GM19468 (cell line): ENCODE data around the gene PPP1CA.
"Not testable (repeated sequence)": the region's sequence is repeated elsewhere in the genome, so short reads cannot be mapped to it uniquely, and the experiment has no call there.

Experiments used
- ATAC-seq: cut with Tn5 transposase; IDR thresholded peaks from one replicate; pipeline ENCODE4 v1.9.1; 2021; ENCODE audit warnings: mild to moderate bottlenecking, moderate library complexity, moderate number of reproducible peaks; ENCODE audit not compliant: unreplicated experiment; ENCODE audit errors: extremely low read depth

Gene PPP1CA

GRCh38 chr11:67435031-67435726 is 33.5 kb upstream of the PPP1CA start:
- ATAC-seq = no peak

DNA sequence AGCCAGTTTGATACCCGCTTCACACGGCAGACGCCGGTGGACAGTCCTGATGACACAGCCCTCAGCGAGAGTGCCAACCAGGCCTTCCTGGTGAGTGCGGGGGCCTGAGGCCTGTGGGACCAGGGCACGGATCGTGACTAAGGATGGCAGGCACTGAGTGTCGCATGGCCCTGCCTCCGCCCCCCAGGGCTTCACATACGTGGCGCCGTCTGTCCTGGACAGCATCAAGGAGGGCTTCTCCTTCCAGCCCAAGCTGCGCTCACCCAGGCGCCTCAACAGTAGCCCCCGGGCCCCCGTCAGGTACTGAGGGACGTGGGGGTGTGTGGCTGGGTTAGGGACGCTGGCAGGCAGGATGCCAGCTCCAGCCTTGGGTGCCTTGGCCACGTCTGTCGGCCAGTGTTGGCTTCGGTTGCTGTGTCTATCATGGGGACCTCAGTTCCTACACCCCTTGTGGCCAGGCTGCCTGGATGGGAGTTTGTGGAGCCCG is 32.8 kb upstream of the PPP1CA start:
- no peak for ATAC-seq

DNA sequence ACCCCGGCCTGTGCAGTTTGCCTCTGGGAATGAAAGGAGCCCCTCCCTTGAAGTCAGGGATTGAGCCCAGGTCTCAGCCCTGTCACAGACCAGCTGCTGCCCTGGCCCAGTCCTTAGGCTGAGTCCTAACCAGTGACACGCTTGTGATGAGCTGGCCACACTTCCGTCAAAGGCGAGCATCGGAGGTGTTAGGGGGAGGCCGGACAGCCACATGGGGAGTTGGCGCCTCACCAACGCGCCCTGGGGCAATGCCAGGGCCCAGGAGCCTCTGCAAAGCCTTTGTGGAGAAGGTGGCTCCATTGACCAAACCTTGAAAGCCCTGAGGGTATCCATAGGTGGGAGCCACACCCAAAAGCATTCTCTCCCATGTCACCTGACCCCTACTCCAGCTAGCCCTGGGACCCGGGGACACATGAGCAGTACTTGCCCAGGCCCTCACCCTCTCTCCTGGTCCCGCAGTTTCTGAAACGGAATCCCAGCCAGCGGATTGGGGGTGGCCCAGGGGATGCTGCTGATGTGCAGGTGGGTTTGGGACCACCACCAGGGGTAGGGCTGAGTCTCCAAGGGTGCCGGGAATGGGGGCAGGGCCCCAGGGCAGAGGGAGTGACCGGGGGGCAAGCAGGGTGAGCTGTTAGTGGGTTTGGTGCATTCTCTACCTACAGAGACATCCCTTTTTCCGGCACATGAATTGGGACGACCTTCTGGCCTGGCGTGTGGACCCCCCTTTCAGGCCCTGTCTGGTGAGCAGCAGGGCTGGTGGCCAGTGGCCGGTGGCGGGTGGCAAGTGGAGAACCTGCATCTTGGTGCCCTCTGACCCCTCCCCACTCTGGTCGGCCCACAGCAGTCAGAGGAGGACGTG is 32.1 kb upstream of the PPP1CA start:
- ATAC-seq = no peak

DNA sequence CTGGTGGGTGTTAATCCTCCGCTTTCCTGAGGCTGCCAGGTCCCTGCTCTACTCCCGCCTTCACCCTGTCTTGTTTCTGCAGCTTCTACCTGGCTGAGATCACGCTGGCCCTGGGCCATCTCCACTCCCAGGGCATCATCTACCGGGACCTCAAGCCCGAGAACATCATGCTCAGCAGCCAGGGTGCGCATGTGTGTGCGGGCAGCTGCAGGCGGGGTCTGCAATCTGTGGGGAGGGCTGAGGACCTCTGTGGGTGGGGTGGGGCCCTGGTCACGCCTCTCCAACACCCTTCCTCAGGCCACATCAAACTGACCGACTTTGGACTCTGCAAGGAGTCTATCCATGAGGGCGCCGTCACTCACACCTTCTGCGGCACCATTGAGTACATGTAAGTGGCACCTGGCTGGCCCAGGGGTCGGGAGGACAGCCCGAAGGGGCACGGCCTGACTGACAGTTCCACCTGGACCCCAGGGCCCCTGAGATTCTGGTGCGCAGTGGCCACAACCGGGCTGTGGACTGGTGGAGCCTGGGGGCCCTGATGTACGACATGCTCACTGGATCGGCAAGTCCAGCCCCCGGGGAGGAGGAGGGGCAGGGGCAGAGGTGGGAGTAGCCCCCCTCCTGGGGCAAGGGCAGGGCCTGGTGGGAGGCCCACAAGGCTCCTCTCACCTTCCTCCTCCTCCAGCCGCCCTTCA is 31.1 kb upstream of the PPP1CA start:
- ATAC-seq = no peak

- no peak for ATAC-seq
Measured at GRCh38 chr11:67431346-67432249, 29.9 kb upstream of the PPP1CA start.

DNA sequence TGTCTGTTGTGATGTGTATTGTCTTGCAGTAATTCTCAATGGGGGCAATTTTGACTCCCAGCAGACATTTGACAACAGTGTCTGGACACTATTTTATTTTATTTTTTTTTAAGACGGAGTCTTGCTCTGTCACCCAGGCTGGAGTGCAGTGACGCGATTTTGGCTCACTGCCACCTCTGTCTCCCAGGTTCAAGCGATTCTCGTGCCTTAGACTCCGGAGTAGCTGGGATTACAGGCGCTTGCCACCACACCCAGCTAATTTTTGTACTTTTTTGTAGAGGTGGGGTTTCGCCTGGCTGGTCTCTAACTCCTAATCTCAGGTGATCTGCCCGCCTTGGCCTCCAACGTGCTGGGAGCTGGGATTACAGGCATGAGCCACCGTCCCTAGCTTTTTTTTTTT is 28.1 kb upstream of the PPP1CA start:
- ATAC-seq = no peak

DNA sequence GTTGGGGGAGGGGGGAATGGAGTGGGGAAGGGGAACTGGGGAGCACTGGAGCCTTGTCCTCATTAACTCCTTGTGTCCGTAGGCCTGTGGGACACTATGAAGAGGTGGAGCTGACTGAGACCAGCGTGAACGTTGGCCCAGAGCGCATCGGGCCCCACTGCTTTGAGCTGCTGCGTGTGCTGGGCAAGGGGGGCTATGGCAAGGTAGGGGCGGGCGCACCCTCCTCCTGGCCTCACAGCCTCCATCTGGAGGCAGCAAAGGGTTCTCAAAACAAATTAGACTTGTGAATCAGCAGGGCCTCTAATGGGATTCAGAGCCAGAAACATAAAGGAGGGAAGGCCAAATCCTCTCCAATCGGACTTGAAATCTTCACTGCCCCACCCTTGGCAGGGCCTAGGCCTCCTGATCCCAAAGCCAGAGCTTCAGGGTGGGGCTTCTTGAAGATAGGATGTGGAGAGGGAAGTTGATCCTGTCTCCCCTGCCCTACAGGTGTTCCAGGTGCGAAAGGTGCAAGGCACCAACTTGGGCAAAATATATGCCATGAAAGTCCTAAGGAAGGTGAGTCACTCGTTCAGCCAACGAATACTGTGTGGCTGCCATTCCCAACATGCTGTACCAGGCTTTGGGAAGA is 27.5 kb upstream of the PPP1CA start:
- ATAC-seq = no peak

GRCh38 chr11:67428052-67429001 is 26.7 kb upstream of the PPP1CA start, which contains the start of gene RPS6KB2:
Gene RPS6KB2, plus strand, starts transcription at chr11:67428494. Its CDS starts 52 bp downstream, at chr11:67428546.
- ATAC-seq = peak; percentile 74

- not testable (repeated sequence) for ATAC-seq
Measured at GRCh38 chr11:67427364-67427859, 25.8 kb upstream of the PPP1CA start.

GRCh38 chr11:67423891-67424613 is 22.4 kb upstream of the PPP1CA start:
- no peak for ATAC-seq

DNA sequence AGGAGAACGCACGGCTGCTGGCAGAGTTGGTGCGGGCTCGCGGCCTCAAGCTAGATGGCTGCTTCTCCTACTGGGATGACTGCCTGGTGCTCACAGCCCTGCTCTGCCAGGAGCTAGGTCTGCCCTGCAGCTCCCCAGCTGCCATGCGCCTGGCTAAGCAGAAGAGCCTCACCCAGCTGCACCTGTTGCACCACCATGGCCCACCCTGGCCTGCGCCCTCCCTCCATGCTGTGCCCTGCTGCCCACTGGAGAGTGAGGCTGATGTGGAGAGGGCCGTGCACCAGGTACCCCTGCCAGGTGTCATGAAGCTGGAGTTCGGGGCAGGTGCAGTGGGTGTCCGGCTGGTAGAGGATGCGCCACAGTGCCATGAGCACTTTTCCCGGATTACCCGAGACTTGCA is 21.8 kb upstream of the PPP1CA start:
- no peak for ATAC-seq

DNA sequence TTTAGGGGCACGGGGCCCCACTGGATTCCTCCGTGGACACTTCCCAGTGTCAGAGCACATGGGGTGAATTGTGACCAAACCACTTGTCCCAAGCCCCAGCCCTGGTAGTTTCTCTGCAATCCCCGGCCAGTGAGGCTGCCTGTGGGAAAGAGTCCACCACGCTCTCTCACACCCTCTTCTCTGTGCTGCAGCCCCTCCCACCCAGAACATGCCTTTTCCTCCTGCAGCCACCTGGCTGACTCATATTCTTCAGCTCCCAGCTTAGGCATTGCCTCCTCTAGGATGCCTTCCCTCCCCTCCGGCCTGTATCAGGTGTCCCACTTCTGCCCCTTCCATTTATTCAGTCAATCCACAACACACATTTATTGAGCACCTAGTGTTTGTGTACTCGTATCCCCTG is 21.2 kb upstream of the PPP1CA start:
- no peak for ATAC-seq

DNA sequence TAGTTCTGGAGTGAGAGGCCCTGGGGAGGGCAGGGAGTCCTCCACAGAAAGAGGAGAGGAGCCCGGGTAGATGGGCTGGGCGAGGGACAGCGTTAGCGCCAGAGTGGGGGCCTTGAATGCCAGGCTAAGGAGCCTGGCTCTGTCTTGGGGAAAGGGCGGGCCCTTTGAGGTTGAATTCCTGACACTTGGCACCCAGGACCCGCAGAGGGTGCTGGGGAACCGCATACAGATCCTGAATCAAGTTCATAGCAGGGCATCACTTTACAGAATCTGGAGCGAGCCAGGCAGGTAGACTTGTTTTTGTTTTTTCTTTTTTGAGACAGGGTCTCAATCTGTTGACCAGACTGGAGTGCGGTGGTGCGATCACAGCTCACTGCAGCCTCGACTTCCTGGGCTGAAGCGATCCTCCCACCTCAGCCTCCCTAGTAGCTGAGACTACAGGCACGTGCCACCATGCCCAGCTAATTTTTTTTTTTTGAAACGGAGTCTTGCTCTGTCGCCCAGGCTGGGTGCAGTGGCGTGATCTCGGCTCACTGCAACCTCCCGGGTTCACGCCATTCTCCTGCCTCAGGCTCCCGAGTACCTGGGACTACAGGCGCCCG is 19.9 kb upstream of the PPP1CA start:
- ATAC-seq = no peak

DNA sequence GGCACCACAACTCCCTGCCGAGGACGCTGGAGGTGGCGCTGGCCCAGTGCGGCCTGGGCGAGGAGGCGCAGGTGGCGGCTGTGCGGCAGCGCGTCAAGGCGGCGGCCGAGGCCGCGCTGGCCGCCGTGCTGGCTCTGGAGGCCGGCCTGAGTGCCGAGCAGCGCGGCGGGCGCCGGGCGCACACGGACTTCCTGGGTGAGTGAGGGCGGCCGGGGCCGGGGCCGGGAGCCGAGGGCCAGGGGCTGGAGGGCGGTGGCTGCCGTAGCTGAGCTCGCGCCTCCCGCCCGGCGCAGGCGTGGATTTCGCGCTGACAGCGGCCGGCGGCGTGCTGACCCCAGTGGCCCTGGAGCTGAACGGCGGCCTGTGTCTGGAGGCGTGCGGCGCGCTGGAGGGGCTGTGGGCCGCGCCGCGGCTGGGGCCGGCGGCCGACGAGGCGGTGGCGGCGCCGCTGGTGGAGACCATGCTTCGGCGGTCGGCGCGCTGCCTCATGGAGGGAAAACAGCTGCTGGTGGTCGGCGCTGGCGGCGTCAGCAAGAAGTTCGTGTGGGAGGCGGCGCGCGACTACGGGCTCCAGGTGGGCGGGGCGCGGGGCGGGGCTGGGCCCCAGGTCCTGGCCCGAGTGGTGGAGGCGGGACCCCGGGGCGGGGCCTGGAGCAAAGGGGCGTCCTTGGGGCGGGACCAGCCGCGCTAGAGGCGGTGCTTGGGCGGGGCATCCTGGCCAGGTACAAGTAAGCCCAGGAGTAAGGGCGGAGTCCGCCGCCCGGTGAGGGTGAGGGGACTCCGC is 19.2 kb upstream of the PPP1CA start:
- peak; percentile 62 for ATAC-seq

DNA sequence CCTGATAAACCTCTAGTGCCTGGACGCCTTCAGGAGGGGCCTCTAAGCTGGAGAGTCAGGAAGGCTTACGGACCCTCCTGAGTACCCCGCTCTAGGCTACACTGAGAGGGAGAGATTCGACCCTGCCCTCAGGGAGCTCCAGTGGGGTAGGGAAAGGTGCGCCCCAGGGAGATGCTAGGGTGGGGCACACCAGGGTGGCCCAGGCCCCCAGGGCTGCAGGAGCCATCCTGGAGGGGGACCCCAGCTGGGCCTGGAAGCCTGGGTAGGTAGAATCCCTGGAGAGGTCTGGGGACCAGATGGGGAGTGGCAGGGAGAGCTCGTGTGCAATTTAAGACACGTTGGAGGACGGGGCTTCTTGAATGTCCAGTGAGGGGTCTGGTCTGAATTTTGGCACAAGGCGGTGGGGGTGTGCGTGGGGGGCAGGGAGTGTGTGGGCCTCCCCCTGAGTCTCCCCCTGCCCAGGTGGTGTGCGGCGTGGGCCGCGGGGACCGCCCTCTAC is 18.5 kb upstream of the PPP1CA start:
- ATAC-seq = no peak
